OCI-LY3 (cell line): Measurements from ENCODE around the gene OR6S1.

Experiments used
- EZH2phosphoT487 ChIP-seq: fragments of 200-600 bp; shearing (Covaris generic); IDR thresholded peaks from 2 replicates; pipeline ENCODE4 v1.6.1; 2018; ENCODE audit warnings: antibody characterized with exemption, mixed run types, low read depth
- TF ChIP-seq, protein P1 (sequence below): fragments of 200-600, 300-600 bp; sonication (generic); IDR thresholded peaks from 2 replicates; pipeline ENCODE4 v1.5.1; 2014; ENCODE audit warnings: antibody characterized with exemption, low read length, low read depth

DNA sequence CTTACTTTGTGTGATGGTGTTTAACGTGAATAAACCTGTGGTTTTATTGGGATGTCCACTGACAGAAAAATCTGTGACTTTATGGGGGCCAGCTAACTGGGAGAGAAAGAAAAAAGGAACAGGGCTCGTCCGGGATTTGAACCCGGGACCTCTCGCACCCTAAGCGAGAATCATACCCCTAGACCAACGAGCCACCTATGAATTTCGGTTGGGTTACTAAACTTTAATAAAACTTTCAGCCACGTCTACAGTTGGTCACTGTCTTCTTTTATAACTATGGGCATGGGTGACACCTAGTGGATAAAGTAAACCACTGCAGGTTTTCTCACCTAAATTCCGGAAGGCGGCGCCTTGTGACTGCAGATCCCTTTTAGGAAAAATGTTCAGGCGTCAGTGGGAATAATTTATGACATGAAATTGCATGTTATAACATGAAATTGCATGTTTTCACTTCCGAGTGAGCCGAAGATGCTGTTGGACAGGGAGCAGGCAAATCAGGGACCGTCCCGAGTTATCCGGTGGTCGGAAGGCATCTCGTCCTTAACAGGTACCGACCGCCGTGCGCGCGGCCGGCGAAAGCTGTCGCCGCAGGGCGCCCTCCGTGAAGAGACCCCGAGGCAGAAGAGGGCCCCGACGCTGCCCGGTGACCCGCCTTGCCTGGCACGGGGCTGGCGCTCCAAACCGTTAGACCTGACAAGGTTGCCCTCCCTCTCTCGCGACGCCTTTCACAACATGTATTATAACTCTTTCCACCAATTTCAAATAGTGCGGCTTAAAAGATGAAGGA lies 32.1 kb downstream of the OR6S1 start:
- TF ChIP-seq, protein P1, sequence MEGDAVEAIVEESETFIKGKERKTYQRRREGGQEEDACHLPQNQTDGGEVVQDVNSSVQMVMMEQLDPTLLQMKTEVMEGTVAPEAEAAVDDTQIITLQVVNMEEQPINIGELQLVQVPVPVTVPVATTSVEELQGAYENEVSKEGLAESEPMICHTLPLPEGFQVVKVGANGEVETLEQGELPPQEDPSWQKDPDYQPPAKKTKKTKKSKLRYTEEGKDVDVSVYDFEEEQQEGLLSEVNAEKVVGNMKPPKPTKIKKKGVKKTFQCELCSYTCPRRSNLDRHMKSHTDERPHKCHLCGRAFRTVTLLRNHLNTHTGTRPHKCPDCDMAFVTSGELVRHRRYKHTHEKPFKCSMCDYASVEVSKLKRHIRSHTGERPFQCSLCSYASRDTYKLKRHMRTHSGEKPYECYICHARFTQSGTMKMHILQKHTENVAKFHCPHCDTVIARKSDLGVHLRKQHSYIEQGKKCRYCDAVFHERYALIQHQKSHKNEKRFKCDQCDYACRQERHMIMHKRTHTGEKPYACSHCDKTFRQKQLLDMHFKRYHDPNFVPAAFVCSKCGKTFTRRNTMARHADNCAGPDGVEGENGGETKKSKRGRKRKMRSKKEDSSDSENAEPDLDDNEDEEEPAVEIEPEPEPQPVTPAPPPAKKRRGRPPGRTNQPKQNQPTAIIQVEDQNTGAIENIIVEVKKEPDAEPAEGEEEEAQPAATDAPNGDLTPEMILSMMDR, result peak; percentile 100
- TF ChIP-seq EZH2phosphoT487, result no peak
